Glutamatergic neuron (in vitro differentiated cells): ENCODE measurements around the gene NEU1. TPM values are rescaled to one million over a fixed set of nuclear protein-coding genes. Genes with fewer than 3 reads are reported as not detected.

Experiments used
- DNase-seq: peaks from one replicate; pipeline ENCODE4 v3.0.0; 2022
- H3K27ac Mint-ChIP-seq: one replicate; pipeline ENCODE4 v1.8.0; 2020; ENCODE audit warnings: mild to moderate bottlenecking, mixed read lengths, inconsistent platforms; ENCODE audit not compliant: unreplicated experiment
- H3K27me3 Mint-ChIP-seq: one replicate; pipeline ENCODE4 v1.8.0; 2020; ENCODE audit warnings: mild to moderate bottlenecking, moderate library complexity, mixed read lengths, inconsistent platforms; ENCODE audit not compliant: unreplicated experiment
- H3K36me3 Mint-ChIP-seq: one replicate; pipeline ENCODE4 v1.8.0; 2020; ENCODE audit warnings: mild to moderate bottlenecking, mixed read lengths, inconsistent platforms; ENCODE audit not compliant: unreplicated experiment
- H3K4me1 Mint-ChIP-seq: one replicate; pipeline ENCODE4 v1.8.0; 2020; ENCODE audit warnings: mild to moderate bottlenecking, low read depth, mixed read lengths, inconsistent platforms; ENCODE audit not compliant: unreplicated experiment
- H3K4me3 Mint-ChIP-seq: one replicate; pipeline ENCODE4 v1.8.0; 2020; ENCODE audit warnings: mild to moderate bottlenecking, mixed read lengths, inconsistent platforms; ENCODE audit not compliant: unreplicated experiment
- H3K9me3 Mint-ChIP-seq: one replicate; pipeline ENCODE4 v1.8.0; 2020; ENCODE audit warnings: mild to moderate bottlenecking, moderate library complexity, mixed read lengths, inconsistent platforms; ENCODE audit not compliant: unreplicated experiment
- CTCF ChIP-seq: fragments of 200-600 bp; sonication (generic); IDR thresholded peaks from one replicate; pipeline ENCODE4 v1.5.0; 2021; ENCODE audit not compliant: partially characterized antibody, unreplicated experiment
- total RNA-seq: library from RNA; stranded (reverse); fragmentation: NEBNext Ultra II Directional; extraction: Animal tissue kit (Norgen Biotek cat#: 25700); gene quantifications from one replicate; pipeline ENCODE4 v1.2.1, GENCODE V29; 2021; ENCODE audit not compliant: unreplicated experiment

The NEU1 gene
- total RNA-seq, 1 donor from 2014 or later = 40.2 TPM

DNA sequence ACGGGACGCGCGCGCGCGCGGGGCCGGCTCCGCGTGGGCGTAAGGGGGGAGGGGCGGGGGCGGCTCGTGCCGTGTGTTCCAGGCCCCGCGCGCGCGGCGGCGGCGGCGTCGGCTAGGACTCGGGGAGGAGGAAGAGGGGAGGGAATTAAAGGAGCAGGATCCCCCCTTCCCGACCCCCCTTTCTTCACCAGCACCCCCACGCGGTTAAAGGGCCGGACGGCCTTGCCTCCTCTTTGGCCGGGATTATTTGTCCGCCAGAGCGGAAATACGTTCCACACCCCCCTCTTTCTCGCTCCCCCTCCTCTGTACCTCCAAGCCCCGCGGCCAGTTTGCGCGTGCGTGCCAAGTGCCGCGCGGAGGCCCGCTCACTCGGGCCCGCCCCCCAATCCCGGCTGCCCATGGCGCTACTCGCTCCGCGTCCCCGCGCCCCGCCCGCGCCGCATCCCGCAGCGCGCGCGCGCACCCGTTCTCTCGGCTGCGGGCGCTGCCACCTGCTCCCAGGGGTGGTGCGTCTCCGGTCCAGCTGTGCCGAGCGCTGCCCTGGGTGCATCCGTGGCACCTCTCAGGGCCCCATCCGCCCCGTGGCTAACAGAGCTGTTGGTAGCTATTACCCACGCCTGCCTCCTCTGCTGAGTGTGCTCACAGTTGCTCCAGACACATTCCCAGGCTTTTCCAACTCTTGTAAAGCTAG lies 39.5 kb upstream of the NEU1 start, which contains the start of gene ZBTB12:
Gene ZBTB12 (minus strand): TSS at position 134 of the 691 bp plus-strand sequence. CDS start 781 bp downstream, outside the sequence.
- Mint-ChIP-seq H3K4me1 (peaks cover 3% of the 10 kb centered on the region), H3K27me3 (peaks cover 15% of the 10 kb centered on the region), H3K36me3 (no peaks in the 10 kb centered on the region), H3K9me3 (peaks cover 13% of the 10 kb centered on the region), H3K27ac (peak within 1 kb of the TSS; percentile 69), H3K4me3 (peak within 1 kb of the TSS; percentile 96)
- peak; percentile 91 for DNase-seq
- TF ChIP-seq CTCF = no peak

DNA sequence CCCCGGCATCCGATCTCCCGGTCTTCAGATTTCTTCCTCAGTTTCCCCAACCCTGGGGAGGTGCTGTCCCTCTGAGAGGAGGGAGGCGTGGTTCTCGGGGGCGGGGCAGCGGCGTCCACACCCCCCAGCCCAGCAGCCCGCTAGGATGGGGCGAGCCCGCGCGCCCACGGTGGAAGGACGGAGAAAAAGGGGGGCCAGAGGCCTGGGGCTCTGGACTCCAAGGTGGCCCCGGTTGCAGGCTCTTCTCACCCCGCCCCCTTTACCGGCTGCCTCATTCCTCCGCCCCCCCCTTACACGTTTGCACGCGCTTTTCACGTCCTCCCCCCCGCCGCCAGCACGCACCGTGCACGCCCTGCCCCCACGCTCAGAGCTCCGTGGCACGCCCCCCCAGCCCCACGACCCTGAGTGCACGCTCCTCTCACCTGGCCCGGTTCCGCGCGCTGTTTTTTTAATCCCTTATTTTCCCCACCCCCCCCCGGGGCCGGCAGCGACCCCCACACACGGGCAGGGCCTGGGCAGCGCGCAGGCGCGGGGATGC lies 38.9 kb upstream of the NEU1 start:
- Mint-ChIP-seq H3K4me1 (peaks cover 3% of the 10 kb centered on the region), H3K9me3 (peaks cover 13% of the 10 kb centered on the region), H3K27me3 (peaks cover 15% of the 10 kb centered on the region), H3K4me3 (peak overlapping the region; percentile 68), H3K27ac (no peak overlapping the region), H3K36me3 (no peaks in the 10 kb centered on the region)
- no peak for DNase-seq
- no peak for TF ChIP-seq CTCF

- Mint-ChIP-seq H3K4me1 (peaks cover 3% of the 10 kb centered on the region), H3K4me3 (peak overlapping the region; percentile 68), H3K9me3 (peaks cover 11% of the 10 kb centered on the region), H3K27me3 (peaks cover 10% of the 10 kb centered on the region), H3K27ac (no peak overlapping the region), H3K36me3 (no peaks in the 10 kb centered on the region)
- no peak for TF ChIP-seq CTCF
- DNase-seq = no peak
These were observed 38.3 kb upstream of the NEU1 start for GRCh38 chr6:31900917-31901414.

DNA sequence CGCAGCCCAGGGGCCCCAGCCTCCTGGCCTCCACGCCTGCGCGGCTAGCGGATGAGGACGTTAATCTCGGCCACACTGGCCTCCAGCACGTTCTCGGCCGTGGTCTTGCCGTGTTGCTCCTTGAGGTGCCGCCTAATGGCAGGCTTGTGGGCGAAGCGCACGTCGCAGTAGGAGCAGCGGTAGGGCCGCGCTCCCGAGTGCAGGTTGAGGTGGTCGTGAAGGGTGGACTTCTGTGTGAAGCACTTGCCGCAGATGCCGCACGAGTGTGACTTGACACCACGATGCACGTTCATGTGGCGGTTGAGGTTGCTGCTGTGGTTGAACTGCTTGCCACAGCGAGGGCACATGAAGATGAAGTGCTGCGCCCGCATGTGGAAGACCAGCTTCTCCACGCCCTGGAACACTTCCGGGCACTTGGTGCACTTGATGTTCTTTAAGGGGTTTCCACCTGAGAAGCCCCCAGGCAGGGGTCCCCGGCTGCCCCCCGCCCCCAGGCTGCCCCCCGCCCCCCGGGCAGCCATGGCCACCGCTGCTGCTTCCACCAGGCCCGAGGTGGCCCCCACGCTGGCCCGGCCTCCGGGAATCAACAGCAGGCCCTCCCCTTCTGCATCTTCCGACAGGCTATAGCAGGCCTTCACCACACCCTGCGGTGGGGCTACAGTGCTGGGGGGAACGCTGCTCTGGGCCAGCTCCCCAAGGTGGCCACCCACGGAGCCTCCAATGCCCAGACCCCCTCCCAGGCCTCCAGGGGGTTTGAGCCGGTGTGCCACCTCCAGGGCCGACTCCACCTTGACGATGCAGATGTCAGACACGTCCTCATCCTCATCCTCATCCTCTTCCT lies 37.5 kb upstream of the NEU1 start:
- Mint-ChIP-seq H3K9me3 (peaks cover 11% of the 10 kb centered on the region), H3K27ac (no peak overlapping the region), H3K36me3 (no peaks in the 10 kb centered on the region), H3K27me3 (peaks cover 9% of the 10 kb centered on the region), H3K4me3 (no peak overlapping the region), H3K4me1 (peaks cover 3% of the 10 kb centered on the region)
- DNase-seq = no peak
- TF ChIP-seq CTCF = no peak
